HG03139 (cell line): ENCODE results near the gene TM9SF4.
"Not testable (repeated sequence)": the region's sequence is repeated elsewhere in the genome, so short reads cannot be mapped to it uniquely, and the experiment has no call there.

Source experiments
- ATAC-seq: cut with Tn5 transposase; IDR thresholded peaks from one replicate; pipeline ENCODE4 v1.9.1; 2021; ENCODE audit not compliant: unreplicated experiment

The TM9SF4 gene

DNA sequence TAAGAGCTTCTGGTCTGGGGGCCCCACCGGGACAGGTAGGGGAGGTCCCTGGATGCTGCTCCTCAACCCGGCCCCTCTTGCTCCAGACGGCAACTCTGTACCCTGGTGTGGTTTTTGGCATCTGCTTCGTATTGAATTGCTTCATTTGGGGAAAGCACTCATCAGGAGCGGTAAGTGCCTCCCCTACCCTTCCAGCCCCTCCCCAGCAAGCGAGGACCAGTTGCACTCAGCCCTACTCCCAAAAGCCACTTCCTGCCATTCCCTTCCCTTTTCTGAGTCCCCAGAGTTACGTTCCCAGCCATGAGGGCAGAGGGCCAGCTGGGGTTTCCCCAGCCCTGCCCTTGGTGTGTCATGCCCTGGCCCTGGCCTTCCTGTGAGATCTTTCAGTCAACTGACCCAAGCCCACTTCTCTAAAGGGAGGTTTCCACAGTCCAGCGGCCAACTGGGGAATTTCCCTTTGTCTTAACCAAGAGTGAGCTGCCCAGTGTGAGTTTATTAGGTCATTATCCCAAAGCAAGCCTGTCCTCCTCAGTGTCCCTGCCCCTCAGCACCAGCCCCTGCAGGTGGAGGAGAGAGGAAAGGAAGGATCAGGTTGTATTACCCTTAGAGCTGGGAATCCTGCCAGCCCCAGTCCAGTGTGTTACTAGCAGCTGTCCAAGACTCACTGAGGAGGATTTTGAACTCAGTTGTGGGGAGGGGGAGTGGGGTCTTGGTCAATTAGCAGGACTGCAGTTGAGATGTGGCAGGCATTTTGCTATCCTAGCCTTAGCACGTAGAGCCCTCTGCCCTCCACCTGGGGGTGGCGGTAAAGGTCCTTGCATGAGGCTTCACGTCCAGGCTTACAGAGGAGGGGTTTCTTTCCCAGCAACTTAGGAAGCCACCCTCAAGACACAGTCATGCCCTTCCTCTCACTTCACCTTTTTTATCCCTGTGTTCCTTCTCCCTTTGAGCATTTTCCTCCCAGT is 45.8 kb downstream of the TM9SF4 start:
- no peak for ATAC-seq

GRCh38 chr20:32157611-32158010 is 48.1 kb downstream of the TM9SF4 start:
- ATAC-seq, result no peak

DNA sequence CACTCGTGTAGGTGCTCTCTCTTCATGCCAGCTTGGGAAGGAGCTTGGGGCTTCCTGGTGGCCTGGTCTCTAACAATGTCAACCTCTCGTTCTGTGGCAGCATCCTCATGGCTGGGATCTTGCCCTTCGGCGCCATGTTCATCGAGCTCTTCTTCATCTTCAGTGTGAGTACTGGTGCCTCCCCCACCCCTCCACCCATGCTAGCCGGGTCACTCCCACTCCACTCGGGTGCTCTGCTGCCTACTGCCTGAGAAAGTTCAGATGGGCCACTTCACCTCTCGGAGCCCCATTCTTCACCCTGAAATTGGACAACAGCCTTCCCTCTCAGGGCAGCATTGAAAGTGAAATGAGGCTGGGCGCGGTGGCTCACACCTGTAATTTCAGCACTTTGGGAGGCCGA is 48.8 kb downstream of the TM9SF4 start:
- no peak for ATAC-seq

DNA sequence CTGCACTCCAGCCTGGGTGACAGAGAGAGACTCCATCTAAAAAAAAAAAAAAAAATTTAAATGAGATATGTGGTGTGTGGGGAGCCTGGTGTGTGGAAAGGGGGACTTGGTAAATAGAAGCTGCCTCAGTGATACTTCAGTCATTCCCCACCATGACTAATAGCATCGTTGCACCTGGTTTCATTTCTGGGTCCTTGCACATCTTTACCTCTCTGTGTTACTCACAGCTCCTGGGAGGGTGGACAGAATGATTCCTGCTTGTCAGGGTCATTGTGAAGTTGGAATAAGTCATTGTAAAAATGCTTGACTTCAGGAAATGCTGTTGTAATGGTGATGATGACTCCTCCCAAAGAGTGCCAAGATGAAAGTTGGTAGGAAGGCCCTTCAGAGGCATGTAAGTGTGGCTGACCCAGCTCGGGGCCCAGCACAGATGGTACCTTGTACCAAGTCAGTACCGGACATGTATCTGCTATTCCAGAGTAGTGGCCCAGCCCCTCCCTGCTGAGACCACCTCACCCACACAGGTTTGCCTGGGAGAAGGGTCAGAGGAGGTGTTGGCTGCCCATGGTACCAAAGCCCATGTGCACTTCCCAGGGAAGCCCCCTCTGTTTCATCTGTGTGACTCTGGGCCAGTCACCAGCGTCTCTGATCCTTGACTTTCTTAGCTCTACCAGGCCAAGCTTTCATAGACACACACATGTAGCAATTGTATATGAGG is 49.6 kb downstream of the TM9SF4 start:
- ATAC-seq, result no peak

GRCh38 chr20:32159766-32160221 is 50.3 kb downstream of the TM9SF4 start:
- no peak for ATAC-seq

GRCh38 chr20:32160341-32160740 is 50.8 kb downstream of the TM9SF4 start:
- ATAC-seq, result no peak

- ATAC-seq, result no peak
Measured at GRCh38 chr20:32162351-32162750, 52.8 kb downstream of the TM9SF4 start.

DNA sequence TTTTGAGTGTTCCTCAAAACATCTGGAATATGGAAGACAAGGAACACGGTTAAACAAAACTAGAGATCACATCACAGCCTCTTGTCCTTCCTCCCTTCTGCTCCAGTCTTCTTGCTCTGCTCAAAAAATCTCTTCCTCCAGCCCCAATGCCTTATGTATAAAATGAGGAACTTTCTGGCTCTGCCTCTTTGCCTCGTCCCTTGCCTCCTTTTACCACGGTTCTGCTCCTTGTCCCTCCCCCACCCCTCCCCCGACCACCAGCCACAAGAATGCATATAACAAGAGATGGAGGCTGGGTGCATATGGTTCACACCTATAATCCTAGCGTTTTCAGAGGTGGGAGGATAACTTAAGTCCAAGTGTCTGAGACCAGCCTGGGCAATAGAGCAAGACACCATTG is 54.4 kb downstream of the TM9SF4 start:
- no peak for ATAC-seq

DNA sequence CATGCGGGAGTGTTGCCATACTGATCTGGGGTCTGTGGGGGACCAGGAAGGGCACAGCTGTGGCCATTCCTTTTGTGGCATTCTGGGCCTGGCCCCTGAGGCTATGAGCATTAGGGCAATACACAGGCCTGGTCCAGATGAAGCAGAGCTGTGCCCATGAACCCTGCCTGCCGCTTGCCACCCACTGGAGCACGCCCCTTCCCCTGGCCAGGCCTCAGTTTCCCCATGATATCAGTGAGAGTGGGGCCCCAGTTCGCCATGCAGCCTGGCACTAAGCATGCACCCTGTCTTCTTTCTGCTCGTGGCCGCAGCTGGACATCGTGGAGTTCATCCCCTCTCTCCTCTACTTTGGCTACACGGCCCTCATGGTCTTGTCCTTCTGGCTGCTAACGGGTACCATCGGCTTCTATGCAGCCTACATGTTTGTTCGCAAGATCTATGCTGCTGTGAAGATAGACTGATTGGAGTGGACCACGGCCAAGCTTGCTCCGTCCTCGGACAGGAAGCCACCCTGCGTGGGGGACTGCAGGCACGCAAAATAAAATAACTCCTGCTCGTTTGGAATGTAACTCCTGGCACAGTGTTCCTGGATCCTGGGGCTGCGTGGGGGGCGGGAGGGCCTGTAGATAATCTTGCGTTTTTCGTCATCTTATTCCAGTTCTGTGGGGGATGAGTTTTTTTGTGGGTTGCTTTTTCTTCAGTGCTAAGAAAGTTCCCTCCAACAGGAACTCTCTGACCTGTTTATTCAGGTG is 55.6 kb downstream of the TM9SF4 start:
- no peak for ATAC-seq

DNA sequence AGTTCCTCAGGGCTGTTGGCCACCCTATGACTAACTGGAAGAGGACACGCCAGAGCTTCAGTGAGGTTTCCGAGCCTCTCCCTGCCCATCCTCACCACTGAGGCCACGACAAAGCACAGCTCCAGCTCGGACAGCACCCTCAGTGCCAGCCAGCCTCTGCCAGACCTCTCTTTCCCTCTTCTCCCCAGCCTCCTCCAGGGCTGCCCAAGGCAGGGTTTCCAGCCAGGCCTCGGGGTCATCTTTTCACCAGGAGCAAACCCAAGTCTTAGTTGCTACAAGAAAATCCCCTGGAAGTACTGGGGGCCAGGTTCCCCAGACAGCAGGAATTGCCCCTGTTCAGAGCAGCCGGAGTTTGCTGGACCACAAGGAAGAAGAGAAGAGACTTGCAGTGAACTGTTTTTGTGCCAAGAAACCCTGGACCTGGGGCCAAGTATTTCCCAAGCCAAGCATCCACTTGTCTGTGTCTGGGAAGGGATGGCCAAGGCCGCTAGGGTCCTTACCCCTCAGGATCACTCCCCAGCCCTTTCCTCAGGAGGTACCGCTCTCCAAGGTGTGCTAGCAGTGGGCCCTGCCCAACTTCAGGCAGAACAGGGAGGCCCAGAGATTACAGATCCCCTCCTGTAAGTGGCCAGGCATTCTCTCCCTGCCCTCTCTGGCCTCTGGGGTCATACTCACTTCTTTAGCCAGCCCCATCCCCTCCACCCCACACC is 56.5 kb downstream of the TM9SF4 start:
- no peak for ATAC-seq

- ATAC-seq, result no peak
Measured at GRCh38 chr20:32167552-32167951, 58.0 kb downstream of the TM9SF4 start.

DNA sequence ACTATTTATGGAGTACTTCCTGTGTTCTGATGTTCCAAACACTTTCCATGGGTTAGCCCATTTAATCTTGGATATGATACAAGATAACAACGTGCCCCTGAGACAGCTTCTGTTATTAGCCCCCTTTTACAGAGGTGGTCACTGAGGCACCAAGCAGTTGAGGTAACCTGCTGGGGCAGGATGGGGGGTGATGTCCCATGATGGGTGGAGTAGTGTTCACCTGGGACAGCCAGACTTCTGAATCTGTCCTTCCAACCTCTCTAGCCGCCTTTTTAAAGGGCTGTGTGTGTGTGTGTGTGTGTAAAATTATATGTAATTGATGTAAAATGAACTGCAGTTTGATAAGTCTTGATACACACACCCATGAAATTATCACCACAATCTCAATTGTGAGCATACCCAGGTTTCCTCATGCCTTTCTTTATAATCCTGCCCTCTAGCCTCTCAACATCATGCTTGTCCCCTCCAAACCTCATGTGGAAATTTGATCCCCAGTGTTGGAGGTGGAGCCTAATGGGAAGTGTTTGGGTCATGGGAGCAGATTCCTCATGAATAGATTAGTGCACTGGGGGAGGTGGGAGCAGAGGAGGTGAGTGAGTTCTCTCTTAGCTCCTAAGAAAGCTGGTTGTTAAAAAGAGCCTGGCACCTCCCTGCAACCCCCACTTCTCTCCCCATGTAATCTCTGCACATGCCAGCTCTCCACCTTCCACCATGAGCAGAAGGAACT is 58.8 kb downstream of the TM9SF4 start:
- no peak for ATAC-seq

GRCh38 chr20:32177696-32178095 is 68.2 kb downstream of the TM9SF4 start:
- ATAC-seq, result not testable (repeated sequence)

- ATAC-seq, result no peak
Measured at GRCh38 chr20:32179515-32179914, 70.0 kb downstream of the TM9SF4 start.

- no peak for ATAC-seq
Measured at GRCh38 chr20:32179934-32180333, 70.4 kb downstream of the TM9SF4 start.

DNA sequence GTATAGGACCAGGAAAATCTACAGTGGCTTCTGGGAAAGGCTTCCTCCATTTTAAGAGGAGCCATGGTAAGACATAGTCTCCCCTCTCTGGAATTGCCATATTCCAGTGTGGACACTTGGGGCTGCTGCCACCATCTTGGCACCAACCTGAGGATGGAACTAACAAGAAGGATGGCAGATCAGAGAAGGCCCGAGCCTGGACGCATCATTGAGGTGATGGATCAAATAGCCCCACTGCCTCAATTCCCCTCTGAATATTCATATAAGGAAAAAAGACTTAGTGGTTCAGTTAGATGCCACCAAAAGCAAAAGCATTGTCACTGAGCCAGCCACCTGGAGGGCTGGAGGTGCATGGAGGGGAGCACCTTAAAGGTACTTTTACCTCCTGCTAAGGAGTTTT is 72.1 kb downstream of the TM9SF4 start:
- no peak for ATAC-seq

DNA sequence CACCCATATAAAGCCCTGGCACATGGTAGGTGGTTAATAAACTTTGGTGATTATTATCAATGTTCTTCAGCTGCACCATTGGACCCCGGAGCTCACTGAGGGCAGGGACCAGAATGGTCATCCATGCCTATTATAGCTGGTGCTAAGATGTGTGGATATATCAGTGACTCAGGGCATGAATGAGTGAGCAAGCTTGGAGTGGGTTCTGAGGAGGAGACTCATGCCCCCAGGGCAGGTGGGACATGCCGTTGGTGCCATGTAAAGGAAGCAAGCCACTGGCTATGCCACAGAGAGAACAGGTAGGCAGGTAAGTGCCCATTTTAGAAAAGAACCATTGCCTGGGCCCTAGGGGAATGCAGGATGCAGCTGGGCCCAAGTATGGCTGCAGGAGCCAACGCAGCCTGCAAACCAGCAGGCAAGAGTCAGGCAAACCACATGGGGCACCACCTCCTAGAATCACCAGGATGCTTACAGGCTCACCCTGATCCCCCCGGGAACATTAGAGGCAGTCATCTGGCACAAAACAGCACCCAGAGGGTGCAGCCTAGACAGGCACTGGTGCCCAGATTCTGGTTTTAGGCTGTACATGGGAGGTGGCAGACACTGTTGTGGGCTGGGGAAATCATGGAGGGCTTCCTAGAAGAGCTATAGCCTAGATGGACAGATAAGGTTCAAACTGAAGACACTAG is 74.6 kb downstream of the TM9SF4 start:
- ATAC-seq, result no peak

GRCh38 chr20:32184961-32185603 is 75.6 kb downstream of the TM9SF4 start:
- no peak for ATAC-seq

DNA sequence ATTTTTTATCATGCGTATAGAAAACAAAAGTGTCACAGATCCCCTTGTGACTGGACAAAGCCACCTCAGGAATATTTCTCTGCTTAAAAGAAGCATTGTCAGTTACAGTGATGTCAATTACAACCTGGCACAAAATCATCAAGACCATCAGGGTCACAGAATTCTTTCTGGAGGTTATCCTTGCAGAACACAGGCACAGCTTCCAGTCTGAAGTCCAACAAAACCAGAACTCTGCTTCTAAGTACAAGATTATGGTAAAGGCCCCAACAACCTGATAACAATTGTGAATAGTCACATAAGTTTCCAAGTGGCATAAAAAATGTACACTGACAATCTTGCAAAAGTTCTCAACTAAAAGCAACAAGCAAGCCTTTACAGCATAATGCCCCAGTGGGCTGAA is 77.0 kb downstream of the TM9SF4 start:
- no peak for ATAC-seq
